ENCODE measurements around the gene MARK3.

The MARK3 gene

DNA sequence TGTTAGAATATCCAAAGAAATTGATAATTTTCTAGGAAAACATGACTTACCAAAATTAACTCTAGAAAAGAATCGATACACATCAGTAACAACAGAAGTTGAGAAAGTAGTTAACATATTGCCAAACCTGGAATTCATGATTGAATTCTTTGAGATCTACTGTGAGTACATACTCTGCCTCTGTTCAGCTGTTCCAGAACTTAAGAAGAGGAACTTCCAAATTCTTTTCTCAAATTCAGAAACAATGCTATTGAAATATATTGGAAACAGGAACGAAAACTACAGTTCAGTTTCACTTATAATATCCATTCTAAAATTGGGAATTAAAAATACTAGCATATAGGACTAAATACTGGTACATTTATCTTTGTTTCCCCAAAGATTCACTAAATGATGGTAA lies 57.9 kb downstream of the MARK3 start:
- DNase-seq, result no peak

DNA sequence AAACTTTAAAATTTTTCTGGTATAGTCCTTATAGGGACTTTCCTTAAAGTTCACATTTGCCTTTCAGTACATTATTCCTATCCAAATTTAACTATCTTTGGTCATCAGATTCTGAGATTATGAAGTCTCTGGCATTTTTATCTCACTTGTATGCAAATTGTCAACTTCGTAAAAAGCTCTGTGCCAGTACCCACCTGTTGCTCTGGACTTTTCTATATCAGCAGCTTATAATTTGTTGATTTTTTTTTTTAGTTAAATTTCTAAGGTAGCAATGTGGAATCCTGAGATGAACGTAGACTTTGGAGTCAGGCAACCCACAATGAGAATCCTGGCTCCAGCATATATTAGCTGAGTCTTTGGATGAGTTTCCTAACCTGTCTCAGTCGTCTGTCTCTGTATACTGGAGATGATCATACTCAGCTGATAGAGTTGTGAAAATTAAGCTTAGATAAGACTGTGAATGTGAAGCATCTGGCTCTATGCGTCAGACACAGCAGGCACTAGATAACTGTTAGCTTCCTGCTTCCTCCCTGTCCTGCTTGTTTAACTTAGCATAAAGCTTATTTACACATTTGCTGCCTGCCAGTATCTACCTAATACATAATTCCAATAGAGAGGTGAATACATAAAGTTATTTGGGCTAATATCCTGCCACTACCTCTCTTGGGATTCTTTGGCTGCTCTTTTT lies 59.8 kb downstream of the MARK3 start:
- no peak for DNase-seq

DNA sequence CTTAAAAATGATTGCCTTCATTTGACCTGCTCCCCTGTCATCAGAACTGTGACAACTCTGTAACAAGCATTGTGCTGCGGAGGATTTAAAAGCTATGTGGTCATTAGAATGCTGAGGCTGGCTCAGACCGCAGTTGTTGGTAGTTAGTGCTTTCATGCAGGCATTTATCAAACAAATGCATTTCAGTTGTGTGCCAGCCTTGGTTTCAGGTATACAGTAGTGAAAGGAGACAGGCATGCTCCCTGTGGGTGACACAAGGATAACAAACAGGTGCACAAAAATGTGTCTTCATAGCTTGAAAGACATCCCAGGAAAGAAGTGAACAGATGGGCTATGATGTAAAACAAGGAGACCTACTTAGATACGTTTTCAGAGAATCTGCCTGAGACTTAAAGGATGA lies 60.6 kb downstream of the MARK3 start:
- DNase-seq, result no peak

DNA sequence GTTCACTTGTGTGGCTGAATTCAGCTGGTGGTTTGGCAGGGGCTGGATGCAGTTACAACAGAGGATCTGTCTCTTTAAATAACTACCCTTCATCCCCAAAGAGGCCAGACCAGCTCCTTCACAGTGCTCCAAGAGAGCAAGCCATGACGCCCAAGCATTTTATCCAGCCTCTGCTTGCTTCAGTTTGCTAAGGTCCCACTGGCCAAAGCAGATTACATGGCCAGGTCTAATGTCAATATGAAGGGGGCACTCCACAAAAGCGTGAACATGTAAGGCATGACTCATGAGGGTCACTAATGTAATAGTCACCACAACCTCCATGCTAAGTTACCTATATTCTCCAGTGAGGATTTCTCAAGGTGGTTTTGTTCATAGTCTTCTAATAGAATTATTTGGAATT lies 62.9 kb downstream of the MARK3 start:
- DNase-seq, result no peak

DNA sequence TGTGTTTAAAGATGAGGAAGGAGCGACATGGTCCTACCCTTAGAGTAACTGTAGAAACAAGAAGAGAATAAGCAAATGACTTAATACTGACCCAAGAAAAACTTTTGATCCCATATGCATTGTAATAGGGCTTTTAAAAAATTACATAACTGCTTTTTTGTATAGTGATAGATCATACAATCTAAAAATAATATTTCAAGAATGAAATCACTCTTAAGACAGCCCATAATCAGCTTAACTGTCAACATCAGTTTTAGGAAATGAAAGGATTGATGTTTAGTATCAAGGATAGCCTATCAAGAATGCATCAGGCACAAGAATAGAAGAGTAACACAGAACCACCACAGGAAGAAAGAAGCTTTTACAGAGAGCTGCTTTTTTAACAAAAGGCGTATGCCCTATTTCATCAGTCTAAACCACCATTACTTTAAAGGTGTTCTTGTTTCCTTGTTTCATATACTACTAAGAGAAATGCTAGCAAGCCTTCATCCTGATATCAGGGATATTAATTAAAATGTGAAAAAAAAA lies 64.5 kb downstream of the MARK3 start:
- DNase-seq, result no peak

DNA sequence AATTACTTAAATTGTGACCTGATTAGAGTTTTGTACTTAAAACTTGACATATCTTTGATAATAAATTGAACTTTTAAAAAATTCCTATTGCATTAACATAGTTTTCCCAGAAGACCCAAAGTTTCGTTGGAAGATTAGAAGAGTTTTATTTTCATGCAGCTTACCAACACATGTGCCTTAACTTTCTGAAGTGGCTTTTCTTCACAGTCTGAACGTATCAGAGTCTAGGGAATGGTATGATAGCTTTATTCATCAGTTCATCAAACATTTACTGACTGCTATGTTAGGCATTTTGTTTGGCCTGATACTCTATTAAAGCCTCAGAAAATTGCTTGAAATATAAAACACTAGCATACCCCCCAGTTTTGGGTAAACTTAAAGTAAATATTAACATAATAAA lies 65.2 kb downstream of the MARK3 start:
- no peak for DNase-seq

DNA sequence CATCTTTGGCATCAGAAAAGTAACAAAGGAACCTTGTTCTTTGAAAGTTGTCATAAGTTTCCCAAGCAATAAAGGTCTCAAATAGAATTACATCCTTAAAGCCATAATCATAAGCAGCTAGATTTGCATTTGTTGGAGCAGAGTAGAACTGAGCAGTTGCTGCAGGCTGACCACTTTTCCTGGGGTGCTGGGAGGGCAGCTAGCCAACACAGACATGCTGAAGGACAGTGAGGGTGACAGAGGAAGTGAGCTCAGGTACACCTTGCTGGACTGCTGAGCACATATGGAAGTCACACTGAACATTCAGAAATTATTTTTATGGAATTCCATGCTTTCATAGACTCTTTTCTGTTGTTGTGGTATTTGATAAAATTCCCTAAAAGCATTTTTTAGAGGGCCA lies 66.2 kb downstream of the MARK3 start:
- DNase-seq, result no peak

DNA sequence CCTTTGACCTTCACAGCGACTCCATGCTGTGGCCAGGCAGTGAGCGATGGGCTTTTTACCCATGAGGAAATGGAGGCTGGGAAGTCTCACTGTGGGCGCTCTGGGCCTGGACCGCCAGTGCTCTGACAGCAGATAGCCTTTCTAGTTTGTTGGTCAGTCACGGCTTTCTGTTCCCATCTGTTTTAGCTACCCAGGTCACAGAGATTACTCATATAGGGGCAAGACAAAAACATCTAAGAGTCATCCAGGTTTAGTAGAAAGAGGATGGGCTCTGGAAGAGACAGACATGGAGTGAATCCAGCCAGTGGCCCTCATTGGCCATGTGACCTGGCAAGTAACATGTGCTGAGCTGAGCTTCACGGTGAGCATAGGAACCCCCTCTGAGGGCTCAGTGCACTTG lies 68.6 kb downstream of the MARK3 start:
- no peak for DNase-seq

DNA sequence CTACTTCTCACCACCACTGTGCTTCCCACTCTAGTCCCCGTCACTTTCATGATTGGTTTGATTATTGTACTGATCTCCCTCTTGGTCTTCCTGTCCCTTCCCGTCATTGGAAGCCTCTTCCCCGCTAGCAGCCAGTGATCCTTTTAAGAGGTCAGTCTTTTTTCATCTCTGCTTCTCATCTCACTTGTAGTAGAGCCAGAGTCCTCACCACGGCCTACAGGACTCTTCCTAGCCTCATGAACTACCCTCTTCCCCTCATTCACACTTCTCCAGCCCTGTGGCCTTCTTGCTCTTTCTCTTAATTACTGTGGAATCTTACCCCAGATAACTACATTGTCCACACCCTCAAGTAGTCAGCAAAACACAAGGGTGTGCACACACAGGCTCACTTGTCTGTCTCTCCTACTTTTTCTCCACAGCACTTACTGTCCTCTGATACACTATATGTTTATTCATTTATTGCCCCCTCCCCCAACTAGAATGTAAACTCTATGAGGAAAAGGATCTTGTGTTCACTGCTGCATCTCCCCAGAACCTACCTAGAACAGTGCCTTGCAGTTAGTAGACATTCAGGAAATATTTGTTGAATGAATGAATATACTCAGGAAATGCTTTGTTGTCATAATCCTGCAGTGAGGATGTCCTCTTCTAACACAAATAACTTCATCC lies 71.1 kb downstream of the MARK3 start:
- no peak for DNase-seq

DNA sequence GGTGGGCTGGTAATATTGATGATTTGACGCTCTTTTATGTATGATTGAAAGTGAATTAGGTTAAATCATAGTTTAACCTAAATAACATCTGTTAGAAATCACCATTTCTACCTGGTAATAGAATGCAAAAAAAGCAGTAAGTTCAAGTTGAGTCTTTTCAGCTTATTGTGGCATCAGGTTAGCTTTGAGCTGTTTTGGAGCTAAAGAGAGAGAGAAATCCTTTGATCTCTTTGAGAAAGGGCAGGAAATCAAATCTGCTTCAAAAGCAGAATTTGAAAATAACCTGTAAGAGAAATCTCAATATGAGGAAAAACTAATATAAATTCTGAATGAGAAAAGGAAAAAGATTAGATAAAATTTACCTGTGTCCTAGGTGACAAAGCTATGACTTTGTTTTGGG lies 75.2 kb downstream of the MARK3 start:
- no peak for DNase-seq

DNA sequence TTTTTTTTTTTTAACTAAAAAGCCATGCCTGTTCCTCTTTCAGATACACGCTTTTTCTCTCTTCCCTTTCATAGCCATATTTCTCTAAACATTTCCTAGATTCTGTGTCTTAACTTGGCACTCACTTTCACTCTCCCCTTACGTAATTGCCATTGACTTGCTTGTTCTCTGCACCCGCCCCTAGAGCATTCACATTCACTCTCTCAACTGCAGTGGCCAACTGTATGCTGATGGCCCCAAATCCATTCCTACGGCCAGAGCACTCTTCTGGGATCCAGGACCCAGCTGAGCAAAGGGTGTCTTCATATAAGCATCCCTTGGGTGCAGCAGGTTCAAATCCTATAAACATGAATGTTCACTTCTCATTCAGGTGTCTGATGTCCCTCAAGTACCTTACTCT lies 77.9 kb downstream of the MARK3 start:
- no peak for DNase-seq

DNA sequence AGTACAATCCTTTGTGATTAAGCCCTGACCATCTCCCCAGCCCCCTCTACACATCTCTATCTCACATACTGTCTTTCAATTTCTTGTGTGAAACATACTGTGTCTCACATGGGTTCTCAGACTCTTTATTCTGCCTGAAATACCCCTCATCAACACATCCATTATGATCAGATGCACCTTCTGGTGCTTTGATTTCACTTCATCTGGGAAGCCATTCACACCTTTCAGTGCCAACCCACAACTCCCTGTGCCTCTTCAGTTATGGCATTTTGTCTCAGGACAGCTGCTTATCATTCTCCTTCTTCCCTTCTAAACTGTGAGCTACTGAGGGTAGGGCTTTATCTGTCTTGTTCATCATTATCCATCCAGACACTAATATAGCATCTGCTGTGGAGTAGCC lies 78.6 kb downstream of the MARK3 start:
- no peak for DNase-seq

DNA sequence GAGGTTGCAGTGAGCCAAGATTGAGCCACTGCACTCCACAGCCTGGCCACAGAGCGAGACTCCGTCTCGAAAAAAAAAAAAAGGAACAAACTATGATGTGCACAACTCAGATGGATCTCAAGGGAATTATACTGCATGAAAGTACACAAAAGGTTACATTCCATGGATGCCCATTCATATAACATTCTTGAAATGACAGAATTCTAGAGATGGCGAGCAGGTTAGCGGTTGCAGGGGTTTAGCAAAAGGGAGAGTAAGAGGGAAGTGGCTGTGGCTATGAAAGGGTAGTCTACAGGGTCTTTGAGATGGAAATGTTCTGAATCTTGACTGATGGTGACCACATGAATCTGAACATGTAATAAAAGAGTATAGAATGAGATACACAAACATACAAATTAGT lies 87.7 kb downstream of the MARK3 start:
- no peak for DNase-seq

DNA sequence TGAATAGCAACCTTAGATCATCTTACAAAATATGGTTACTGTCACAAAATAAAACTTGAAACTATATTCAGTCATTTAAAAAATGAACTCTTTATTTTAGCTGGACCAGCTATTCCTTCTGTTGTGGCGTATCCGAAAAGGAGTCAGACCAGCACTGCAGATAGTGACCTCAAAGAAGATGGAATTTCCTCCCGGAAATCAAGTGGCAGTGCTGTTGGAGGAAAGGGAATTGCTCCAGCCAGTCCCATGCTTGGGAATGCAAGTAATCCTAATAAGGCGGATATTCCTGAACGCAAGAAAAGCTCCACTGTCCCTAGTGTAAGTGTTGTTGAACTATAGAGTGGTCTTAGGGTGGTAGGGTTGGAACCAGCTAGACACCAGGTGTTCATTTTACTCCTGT lies 89.7 kb downstream of the MARK3 start:
- DNase-seq, result no peak

DNA sequence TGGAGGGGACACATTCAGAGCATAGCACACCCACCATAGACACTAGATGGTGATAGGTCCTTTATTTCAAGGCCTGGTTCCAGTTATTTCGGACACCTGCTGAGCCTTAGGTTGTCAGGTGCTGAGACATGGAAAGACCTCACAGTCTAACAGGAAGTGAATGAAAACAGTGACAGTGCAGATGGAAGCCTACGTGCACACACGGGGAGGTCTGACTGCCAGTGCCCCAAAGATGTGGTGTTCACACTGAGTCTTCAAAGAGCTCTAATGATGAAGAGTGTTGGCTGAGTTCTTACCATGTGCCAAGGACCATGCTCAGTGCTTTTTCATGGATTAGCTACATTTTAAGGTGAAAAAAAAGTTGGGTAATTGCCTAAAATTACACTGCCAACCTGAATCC lies 90.8 kb downstream of the MARK3 start:
- no peak for DNase-seq

DNA sequence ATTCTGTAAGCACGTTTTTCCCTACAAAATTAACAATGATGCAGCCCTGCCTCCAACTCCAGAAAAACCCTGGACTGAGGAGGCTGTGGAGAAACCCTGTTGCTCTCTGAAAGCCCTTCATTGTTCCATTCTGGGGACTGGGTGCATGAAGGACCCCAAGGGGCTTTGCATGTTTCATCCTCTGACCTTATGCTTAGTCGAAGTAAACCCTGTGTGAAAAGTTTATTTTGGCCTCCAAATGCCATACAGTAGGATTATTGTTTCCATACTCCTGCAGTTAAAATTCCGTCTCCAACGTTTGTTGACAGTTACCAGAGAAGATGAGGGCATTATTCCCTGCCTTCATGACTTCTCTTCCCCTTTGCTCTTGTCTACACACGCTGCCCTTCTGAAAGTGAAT lies 91.4 kb downstream of the MARK3 start:
- DNase-seq, result no peak

DNA sequence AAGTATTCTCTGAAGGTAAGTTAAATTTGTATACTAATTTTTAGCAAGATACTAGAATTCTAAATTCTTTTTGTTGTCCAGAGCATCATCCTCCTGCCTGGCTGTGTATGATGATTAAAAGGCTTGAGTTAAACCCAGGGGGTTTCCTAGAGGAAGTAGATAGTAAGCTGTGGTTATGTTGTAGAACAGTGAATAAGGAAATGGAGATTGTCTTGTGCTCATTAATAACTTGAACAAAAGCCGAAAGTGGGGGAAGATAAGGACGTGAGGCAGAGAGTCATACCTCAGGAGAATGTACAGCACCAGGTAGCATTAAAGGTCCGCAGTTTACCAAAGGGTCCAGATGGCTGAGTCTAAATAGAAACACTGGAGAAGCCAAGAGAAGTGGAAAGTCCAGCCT lies 95.4 kb downstream of the MARK3 start:
- no peak for DNase-seq

DNA sequence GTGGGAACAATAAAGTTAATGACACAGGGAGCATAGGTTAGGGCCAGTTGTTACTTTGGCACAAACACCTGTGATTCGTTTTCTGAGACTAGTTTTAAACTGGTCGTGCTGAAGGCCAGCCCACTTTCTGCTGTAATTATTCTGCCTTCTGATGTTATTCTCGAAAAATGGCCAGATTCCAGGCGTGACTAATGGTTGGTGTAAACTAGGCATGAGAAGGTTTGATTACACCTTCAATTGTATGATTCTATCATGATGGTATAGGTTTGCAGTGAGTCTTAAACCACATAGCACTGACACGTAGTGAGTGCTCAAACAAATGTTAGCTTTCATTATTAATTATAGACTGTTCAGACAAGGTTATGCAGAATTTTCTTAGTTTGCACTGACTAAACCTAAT lies 98.4 kb downstream of the MARK3 start:
- DNase-seq, result peak; percentile 31

DNA sequence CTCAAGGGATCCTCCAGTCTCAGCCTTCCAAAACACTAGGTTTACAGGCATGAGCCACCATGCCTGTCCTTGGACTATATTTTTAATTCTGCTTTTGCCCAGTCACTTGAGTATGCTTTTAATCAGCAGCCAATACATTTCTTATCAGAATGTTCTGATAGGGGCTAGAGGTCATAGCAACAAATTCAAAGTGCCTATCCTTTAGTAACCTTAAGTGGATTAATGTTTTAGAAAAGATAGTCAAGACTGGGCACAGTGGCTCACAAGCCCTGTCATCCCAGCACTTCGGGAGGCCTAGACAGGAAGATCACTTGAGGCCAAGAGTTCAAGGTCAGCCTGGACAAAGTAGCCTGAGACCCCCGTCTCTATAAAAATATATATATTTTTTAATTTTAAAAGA lies 100.3 kb downstream of the MARK3 start:
- no peak for DNase-seq

DNA sequence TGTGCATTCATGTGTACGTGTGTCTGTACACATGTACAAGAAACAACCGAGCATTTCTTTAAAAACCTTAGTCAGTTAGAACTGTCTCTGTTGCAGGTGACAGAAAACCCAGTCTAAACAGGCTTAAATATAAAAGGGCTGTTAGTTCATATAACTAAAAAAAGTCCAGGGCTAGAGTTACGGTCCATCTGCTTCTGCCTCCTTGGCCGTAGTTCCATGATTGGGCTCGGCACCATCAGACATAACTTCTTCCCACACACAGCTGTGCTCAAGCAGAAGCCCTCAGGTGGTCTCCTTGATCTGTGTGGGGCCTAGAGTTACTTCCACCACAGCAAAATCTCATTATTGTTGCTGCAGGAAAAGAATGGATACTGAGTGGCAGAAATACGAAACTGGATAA lies 102.9 kb downstream of the MARK3 start:
- peak; percentile 52 for DNase-seq

DNA sequence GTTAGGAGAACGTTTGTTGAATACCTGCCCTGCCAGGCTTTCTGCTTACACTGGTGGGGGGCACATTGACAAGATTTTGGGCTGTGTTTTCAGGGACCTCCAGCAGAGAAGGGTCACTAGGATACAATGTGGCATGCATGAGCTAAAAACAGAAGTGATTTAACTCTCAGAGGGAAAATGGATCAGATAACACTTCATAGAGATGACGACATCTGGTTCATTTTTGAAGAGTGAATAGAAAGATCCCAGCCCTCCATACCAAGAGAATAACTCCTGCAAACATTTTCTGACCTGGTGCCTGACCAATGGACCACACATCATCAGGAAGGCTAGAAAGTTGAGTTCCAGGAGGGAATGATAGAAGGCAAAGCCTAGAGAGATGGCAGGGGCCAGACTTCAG lies 103.7 kb downstream of the MARK3 start:
- DNase-seq, result no peak

DNA sequence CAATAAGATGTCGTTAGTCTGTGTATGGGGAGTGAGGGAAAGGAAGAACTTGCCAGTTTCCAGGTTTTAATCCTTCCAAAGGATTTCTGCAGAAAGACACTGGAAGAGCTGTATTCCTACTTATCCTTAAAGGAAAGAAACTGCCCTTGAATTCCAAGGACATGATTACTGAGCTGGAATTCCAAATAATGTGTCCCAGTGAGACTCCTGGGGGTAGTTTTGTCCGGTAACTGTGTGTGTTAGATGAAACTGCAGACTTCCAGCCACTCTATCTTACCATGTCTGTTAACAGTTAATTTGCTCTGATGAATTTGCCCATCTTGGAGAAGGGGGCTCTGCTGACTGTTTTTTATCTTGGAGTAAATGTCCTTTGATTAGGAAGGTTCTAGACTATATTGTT lies 104.4 kb downstream of the MARK3 start:
- DNase-seq, result no peak

DNA sequence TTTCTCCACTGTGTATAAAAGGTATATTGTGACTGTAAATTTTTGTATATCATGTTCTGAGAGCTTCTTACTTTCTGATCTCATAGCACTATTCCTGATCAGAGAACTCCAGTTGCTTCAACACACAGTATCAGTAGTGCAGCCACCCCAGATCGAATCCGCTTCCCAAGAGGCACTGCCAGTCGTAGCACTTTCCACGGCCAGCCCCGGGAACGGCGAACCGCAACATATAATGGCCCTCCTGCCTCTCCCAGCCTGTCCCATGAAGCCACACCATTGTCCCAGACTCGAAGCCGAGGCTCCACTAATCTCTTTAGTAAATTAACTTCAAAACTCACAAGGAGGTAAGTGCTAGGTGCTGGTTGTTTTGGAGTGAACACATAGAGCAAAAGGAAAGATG lies 106.5 kb downstream of the MARK3 start:
- DNase-seq, result no peak

DNA sequence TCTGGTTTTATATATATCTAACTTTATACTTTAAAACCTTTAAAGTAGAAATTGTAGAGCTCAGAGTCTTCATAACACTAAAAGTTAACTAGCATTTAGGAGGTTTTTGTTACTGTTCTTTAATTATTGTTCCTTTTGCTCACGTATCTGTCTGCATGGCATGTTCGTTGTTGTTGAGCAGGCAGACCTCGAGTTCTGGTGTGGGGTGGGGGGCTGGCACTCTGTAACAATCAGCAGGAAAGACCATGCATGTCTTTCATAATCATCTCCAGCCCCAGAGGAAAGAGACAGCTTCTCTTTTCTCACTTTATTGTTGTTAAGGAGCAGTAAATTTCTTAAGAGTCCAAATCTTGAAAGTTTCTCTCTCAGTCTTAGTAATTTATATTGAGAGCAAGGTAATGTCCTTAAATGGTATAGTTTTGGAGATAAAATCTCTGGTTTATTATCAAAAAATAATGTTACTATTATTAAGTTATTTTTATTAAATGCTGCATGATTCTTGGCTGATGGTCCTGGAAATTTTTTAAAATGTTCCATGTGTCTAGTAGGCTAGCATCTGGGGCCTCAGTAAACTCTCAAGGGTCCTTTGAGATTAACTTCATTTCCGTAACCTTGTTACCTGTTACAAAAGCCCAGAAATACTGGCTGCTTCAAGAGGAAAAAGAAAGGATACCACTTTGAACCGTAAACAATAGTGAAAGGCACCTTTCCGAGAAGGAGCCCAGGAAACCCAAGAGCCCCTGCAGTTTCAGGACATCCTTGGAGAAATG lies 107.1 kb downstream of the MARK3 start:
- DNase-seq, result no peak
